ENCODE data around the gene HSD3B7.

- TF ChIP-seq, protein P1, sequence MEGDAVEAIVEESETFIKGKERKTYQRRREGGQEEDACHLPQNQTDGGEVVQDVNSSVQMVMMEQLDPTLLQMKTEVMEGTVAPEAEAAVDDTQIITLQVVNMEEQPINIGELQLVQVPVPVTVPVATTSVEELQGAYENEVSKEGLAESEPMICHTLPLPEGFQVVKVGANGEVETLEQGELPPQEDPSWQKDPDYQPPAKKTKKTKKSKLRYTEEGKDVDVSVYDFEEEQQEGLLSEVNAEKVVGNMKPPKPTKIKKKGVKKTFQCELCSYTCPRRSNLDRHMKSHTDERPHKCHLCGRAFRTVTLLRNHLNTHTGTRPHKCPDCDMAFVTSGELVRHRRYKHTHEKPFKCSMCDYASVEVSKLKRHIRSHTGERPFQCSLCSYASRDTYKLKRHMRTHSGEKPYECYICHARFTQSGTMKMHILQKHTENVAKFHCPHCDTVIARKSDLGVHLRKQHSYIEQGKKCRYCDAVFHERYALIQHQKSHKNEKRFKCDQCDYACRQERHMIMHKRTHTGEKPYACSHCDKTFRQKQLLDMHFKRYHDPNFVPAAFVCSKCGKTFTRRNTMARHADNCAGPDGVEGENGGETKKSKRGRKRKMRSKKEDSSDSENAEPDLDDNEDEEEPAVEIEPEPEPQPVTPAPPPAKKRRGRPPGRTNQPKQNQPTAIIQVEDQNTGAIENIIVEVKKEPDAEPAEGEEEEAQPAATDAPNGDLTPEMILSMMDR (IDR thresholded peaks at IDR 0.05; ENCODE audit: borderline replicate concordance, extremely low read depth, low read length, poor library complexity, severe bottlenecking): no peak
- TF ChIP-seq EZH2 (IDR thresholded peaks at IDR 0.05; ENCODE audit: borderline replicate concordance, low read depth, low read length, severe bottlenecking): no peak
These were observed 1.6 kb upstream of the HSD3B7 start for GRCh38 chr16:30983289-30983889.
